HepG2 (cell line): Measurements from ENCODE around the gene ABCB7.
"Not testable (repeated sequence)": the region's sequence is repeated elsewhere in the genome, so short reads cannot be mapped to it uniquely, and the experiment has no call there.

Experiments used
- ATF2 ChIP-seq: sonication (generic); formaldehyde crosslinking; IDR thresholded peaks from 2 replicates; pipeline ENCODE4 v1.4.0; 2020; ENCODE audit warnings: missing genetic modification reagents
- CEBPB ChIP-seq: IDR thresholded peaks from 2 replicates; pipeline ENCODE4 v1.6.1; 2011; ENCODE audit warnings: low read depth, low read length, improper control_type of control experiment, borderline replicate concordance
- CHD2 ChIP-seq: IDR thresholded peaks from 2 replicates; pipeline ENCODE4 v1.6.1; 2011; ENCODE audit warnings: low read depth, low read length, improper control_type of control experiment
- CTCF ChIP-seq: sonication (generic); formaldehyde crosslinking; IDR thresholded peaks from 2 replicates; pipeline ENCODE4 v1.5.0; 2020; ENCODE audit warnings: mild to moderate bottlenecking, missing genetic modification reagents, moderate library complexity
- GATAD2A ChIP-seq: IDR thresholded peaks from 2 replicates; pipeline ENCODE4 v1.6.1; 2016
- PREB ChIP-seq: sonication (generic); formaldehyde crosslinking; IDR thresholded peaks from 2 replicates; pipeline ENCODE4 v1.4.0; 2020; ENCODE audit warnings: missing genetic modification reagents
- SAFB2 ChIP-seq: sonication (generic); formaldehyde crosslinking; IDR thresholded peaks from 2 replicates; pipeline ENCODE4 v1.5.1; 2020; ENCODE audit warnings: missing genetic modification reagents, low read depth, mild to moderate bottlenecking, borderline replicate concordance
- SMARCE1 ChIP-seq: fragments of 450-650 bp; IDR thresholded peaks from 2 replicates; pipeline ENCODE4 v1.6.1; 2017; ENCODE audit warnings: borderline replicate concordance
- SNAPC2 ChIP-seq: sonication (generic); formaldehyde crosslinking; IDR thresholded peaks from 2 replicates; pipeline ENCODE4 v1.8.1; 2022; ENCODE audit warnings: mild to moderate bottlenecking, missing genetic modification reagents
- ZNF225 ChIP-seq: sonication (generic); formaldehyde crosslinking; IDR thresholded peaks from 2 replicates; pipeline ENCODE4 v1.4.0; 2020; ENCODE audit warnings: mild to moderate bottlenecking, missing genetic modification reagents
- ZNF253 ChIP-seq: sonication (generic); formaldehyde crosslinking; IDR thresholded peaks from 2 replicates; pipeline ENCODE4 v1.8.0; 2022; ENCODE audit warnings: mild to moderate bottlenecking, missing genetic modification reagents, borderline replicate concordance
- ZNF3 ChIP-seq: IDR thresholded peaks from 2 replicates; pipeline ENCODE4 v1.7.0; 2017; ENCODE audit warnings: inconsistent platforms
- ZNF383 ChIP-seq: sonication (generic); formaldehyde crosslinking; IDR thresholded peaks from 2 replicates; pipeline ENCODE4 v1.4.0; 2020; ENCODE audit warnings: missing genetic modification reagents, mild to moderate bottlenecking, borderline replicate concordance
- ZNF776 ChIP-seq: sonication (generic); formaldehyde crosslinking; IDR thresholded peaks from 2 replicates; pipeline ENCODE4 v1.4.0; 2020; ENCODE audit warnings: mild to moderate bottlenecking, missing genetic modification reagents

- TF ChIP-seq CHD2; ZNF225 (CRISPR knock-in tag); PREB (CRISPR knock-in tag); SMARCE1; SNAPC2 (CRISPR knock-in tag); CEBPB; ZNF253 (CRISPR knock-in tag); CTCF; ZNF776; ZNF3 (CRISPR knock-in tag); SAFB2 (CRISPR knock-in tag); ZNF383; ATF2 (CRISPR knock-in tag); GATAD2A (CRISPR knock-in tag): not testable (repeated sequence)
These were observed 23.6 kb upstream of the ABCB7 start for GRCh38 chrX:75179536-75180293.
